ENCODE measurements around the gene PSMD12.
"Not testable (repeated sequence)": the region's sequence is repeated elsewhere in the genome, so short reads cannot be mapped to it uniquely, and the experiment has no call there.

The PSMD12 gene

DNA sequence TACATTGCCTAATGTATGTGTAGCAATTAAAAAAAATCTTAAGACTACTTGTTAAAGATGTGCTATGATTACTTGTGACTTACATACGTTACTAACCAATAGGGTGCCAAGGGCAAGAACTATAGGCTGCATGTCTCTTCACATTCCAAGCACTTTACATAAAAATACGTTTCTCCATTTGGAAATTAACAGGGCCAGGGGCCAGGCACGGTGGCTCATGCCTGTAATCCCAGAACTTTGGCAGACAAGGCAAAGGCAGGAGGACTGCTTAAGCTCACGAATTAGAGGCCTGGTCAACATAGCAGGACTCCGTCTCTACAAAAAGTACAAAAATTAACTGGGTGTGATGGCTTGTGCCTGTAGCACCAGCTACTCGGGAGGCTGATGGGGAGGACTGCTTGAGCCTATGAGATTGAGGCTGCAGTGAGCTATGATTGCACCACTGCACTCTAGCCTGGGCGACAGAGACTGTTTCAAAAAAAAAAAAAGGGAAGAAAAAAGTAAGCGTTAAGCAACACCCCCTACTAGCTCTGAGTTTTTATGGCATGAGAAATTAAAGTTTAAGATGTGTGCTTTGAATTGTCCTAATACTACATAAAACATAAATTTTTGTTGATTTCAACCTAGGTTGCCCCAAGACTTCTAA, 12.3 kb downstream of the PSMD12 start:
- DNase-seq (ENCODE audit: low read depth) = no peak

DNA sequence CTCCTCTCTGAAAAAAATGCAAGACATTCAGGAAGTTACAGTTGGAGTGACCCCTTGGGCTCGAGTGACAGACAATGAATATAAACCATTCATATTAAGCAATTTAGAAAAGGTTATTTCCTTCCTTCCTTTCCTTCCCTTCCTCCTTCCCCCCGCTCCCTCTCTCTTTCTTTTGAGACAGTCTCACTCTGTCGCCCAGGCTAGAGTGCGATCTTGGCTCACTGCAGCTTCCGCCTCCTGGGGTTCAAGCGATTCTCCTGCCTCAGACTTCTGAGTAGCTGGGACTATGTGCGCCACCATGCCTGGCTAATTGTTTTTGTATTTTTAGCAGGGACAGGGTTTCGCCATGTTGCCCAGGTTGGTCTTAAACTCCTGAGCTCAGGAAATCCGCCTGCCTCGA, 13.2 kb downstream of the PSMD12 start:
- DNase-seq (ENCODE audit: low read depth) = no peak

DNA sequence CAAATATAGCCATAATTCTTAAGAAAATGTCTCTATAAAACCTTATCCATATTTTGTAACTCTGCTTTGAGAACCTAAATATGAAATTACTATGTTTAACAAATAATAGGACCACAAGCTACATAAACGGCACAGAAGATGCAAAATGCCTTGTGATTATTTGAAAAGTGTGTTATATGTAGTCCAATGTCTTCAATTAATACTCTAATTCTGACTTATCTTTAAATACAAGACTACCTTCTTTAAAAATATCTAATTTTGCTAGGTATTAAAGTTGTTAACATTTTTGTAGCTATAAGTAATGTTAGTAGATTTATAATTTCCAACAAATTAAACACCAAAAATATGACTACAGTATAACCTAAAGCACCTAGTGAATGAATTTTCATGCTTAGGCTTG, 17.0 kb downstream of the PSMD12 start:
- no peak for DNase-seq (ENCODE audit: low read depth)

DNA sequence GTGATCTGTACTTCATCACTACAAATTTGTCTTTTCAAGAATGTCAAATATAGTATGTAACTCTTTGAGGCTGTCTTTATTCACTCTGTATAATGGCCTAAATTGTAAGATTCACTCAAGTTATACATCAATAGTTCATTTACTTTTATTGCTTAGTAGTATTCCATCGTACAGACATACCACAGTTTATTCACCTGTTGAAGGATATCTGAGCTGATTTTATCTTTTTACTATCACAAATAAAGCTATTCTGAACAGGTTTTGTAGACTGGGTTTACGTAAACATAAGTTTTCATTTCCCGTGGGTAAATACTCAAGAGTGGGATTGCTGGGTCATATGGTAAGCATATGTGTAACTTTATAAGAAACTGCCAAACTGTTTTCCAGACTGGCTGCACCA, 18.6 kb downstream of the PSMD12 start:
- no peak for DNase-seq (ENCODE audit: low read depth)

DNA sequence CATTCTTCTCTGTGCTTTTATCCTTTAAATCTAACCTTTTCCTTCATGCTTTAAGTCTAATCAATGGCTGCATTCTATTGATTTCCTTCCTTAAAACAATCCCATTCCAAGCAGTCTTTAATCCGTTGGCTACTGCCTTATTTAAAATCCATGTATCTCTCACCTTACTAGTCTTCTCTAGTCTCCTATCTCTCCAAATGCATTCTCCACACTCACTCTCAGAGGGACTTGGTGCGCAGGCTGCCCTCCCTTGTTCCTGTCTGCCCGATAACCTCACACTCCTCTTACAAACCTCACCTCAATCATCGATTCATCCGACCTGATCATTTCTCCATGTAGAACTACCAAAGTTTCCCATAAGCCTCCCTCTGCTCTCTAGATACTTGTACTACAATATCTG, 23.1 kb downstream of the PSMD12 start:
- DNase-seq (ENCODE audit: low read depth) = no peak

DNA sequence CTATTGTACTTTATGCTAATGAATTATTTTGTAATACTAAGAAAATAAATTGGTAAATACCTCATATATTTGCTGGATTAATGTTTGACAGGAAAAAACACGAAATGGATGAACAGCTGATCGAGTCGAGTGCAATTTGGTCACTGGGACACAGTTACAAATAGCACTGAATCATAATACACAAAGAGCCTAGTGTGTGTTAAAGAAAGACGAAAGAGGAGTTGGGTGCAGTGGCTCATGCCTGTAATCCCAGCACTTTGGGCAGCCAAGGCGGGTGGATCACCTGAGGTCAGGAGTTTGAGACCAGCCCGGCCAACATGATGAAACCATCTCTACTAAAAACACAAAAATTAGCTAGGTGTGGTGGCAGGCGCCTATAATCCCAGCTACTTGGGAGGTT, 28.0 kb downstream of the PSMD12 start:
- not testable (repeated sequence) for DNase-seq (ENCODE audit: low read depth)

DNA sequence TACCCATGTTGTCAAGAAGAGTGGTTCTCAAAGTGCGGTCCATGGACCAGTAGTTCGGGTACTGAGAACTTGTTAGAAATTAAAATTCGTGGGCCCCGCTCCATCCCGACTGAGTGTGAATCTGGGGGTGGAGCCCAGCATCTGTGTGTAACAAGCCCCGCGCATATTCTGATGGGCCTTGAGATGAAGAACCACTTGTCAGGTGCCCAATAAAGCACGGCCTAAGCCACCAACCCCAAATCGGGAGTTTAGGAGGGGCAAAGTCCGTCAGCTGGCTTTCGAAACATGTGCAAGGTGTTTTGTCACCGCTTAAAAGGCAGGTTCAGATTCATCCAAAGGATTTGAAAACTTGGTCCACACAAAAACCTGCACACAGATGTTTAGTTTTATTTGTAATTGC, 29.5 kb downstream of the PSMD12 start:
- DNase-seq (ENCODE audit: low read depth) = no peak

DNA sequence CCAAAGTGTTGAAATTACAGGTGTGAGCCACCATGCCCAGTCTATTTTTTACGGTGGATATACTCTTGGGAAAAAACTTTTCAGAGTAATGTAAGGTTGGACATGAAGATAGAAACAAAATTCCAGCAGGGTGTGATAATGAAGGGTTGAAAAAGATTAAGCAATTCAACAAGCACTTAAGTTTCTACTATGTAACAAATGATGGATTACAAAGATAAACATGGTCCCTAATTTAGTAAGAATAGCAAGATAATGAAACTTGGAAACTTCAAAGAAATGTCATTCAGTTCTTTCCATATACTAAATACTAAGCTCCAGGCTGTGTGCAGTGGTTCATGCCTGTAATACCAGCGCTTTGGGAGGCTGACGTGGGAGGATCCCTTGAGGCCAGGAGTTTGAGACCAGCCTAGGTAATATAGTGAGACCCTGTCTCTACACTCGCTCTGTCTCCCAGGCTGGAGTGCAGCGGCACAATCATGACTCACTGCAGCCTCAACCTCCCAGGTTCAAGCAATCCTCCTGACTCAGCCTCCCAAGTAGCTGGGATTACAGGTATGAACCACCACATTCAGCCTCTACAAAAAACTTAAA, 31.0 kb downstream of the PSMD12 start:
- DNase-seq (ENCODE audit: low read depth) = no peak

DNA sequence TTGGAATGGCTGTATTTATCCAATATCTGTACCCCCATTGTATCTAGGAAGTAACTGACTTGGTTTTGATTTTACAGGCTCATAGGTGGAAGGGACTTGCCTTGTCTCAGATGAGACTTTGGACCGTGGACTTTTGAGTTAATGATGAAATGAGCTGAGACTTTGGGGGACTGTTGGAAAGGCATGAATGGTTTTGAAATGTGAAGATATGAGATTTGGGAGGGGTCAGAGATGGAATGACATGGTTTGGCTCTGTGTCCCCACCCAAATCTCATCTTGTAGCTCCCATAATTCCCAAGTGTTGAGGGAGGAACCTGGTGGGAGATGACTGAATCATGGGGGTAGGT, 34.2 kb downstream of the PSMD12 start:
- not testable (repeated sequence) for DNase-seq (ENCODE audit: low read depth)

DNA sequence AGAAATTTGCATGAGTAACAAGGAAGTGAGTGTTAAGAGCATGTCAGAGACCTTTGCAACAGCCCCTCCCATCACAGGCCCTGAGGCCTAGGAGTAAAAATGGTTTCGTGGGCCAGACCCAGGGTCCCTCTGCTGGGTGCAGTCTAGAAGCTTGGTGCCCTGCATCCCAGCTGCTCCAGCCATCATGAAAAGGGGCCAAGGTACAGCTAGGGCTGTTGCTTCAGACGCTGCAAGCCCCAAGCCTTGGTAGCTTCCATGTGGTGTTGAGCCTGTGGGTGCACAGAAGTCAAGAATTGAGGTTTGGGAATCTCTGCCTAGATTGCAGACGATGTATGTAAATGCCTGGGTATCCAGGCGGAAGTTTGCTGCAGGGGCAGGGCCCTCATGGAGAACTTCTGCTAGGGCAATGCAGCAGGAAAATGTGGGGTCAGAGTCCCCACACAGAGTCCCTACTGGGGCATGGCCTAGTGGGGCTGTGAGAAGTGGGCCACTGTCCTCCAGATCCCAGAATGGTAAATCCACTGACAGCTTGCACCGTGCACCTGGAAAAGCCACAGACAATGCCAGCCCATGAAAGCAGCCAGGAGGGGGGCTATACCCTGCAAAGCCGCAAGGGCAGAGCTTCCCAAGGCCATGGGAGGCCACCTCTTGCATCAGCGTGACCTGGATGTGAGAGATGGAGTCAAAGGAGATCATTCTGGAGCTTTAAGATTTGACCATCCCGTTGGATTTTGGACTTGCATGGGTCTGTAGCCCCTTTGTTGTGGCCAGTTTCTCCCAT, 34.8 kb downstream of the PSMD12 start:
- DNase-seq (ENCODE audit: low read depth) = not testable (repeated sequence)

DNA sequence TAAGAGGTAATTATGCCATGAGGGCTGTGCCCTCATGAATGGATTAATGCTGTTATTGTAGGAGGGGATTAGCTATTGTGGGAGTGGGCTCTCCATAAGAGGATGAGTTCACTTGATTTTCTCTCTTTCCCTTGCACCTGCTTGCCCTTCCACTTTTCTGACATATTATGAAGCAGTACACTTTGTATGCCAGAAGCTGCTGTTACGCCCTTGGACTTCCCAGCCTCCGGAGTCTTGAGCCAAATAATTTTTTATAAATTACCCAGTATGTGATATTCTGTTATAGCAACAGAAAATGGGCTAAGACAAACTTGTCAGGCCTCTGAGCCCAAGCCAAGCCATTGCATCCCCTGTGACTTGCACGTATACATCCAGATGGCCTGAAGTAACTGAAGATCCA, 38.4 kb downstream of the PSMD12 start:
- DNase-seq (ENCODE audit: low read depth) = no peak

DNA sequence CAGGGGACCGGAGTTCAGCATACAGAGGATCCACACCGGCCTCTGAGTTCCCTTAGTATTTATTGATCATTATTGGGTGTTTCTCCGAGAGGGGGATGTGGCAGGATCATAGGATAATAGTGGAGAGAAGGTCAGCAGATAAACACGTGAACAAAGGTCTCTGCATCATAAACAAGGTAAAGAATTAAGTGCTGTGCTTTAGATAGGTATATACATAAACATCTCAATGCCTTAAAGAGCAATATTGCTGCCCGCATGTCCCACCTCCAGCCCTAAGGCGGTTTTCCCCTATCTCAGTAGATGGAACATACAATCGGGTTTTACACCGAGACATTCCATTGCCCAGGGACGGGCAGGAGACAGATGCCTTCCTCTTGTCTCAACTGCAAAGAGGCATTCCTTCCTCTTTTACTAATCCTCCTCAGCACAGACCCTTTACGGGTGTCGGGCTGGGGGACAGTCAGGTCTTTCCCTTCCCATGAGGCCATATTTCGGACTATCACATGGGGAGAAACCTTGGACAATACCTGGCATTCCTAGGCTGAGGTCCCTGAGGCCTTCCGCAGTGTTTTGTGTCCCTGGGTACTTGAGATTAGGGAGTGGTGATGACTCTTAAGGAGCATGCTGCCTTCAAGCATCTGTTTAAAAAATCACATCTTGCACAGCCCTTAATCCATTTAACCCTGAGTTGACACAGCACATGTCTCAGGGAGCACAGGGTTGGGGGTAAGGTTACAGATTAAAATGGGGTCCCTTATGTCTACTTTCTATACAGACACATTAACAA, 39.2 kb downstream of the PSMD12 start:
- DNase-seq (ENCODE audit: low read depth) = not testable (repeated sequence)

DNA sequence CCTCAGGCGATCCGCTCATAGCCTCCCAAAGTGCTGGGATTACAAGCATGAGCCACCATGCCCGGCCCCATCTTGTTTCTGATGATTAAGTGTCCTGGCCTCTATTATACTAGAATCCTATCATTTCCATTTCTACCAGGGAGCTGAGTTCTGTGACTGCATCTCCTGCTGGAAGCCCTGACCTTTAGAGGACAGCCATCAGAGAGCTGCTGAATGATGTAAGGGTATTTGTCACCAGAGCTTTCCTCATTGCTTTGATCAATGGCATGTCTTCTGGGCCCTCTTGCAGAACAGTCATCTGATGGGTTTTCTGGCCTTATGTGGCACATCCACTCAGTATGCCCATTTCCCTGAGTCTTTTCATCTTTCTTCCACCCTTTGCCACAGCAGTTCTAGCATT, 39.9 kb downstream of the PSMD12 start:
- no peak for DNase-seq (ENCODE audit: low read depth)

DNA sequence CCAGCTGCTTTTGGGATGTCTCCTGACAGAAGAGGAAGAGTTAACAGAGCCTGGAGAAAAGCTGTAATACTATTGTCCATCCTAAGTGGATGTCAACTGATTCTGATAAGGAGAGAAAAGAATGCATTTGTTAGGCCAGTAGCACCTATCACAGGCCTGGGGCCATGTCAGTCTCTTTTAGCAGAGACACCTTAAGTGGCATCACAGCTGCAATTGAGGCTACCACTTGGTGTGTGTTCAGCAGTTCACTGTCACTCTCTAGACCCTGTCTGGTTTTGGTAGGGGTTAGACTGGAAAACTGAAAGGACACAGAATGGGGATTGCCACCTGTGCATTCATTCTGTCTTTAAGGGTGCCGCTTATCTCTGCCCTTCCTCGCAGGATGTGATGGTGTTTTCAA, 42.0 kb downstream of the PSMD12 start:
- DNase-seq (ENCODE audit: low read depth) = no peak

DNA sequence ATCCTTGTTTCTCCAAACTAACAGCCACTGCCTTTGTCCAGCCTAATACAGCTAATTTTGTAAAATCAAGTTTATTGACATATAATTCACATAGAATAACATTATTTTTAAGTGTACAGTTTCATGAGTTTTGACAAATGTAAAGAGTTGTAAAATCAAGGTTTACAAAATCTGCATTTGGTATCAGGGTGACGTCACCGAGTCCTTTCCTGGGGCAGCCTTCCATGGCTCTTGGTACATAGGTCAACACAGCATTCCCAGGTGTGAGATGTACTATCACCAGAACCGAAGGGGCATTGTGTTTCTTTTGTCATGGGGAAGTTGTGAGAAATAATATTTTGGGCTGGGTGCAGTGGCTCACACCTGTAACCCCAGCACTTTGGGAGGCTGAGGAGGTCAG, 42.9 kb downstream of the PSMD12 start:
- DNase-seq (ENCODE audit: low read depth) = no peak

DNA sequence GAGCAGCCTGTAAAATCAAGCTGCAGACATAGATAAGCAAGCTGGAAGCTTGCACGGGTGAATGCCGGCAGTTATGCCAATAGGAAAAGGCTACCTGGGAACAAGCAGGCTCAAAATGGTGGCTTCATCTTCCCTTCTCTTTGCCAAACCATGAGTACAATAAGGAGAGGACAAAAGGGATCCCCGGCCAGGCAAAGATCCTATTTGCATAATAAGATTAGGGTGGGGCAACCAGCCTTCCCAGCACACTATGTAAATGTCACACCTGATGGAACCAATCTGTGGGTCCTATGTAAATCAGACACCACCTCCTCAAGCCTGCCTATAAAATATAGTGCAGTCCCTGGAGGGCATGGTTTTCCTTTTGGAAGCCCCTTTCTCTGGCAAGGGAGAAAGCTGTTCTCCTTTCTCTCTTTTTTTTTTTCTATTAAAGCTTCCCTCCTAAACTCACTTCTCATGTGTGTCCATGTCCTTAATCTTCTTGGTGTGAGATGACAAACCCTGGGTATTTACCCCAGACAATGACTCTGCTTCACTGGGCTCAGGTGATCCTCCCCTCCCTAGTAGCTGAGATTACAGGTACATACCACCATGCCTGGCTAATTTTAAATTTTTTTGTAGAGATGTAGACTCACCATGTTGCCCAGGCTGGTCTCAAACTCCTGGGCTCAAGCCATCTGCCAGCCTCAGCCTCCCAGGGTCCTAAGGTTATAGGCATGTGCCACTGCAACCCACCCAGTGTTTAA, 44.2 kb downstream of the PSMD12 start:
- no peak for DNase-seq (ENCODE audit: low read depth)

DNA sequence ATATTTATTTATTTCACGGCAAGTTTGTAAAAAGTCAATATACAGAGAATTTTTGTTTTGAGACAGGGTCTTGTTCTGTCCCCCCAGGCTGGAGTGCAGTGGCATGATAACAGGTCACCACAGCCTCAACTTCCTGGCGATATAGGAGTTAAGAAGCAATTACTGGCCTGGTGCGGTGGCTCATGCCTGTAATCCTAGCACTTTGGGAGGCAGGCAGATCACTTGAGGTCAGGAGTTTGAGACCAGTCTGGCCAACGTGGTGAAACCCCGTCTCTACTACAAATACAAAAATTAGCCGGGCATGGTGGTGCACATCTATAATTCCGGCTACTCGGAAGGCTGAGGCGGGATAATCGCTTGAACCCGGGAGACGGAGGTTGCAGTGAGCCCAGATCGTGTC, 44.9 kb downstream of the PSMD12 start:
- DNase-seq (ENCODE audit: low read depth) = not testable (repeated sequence)

DNA sequence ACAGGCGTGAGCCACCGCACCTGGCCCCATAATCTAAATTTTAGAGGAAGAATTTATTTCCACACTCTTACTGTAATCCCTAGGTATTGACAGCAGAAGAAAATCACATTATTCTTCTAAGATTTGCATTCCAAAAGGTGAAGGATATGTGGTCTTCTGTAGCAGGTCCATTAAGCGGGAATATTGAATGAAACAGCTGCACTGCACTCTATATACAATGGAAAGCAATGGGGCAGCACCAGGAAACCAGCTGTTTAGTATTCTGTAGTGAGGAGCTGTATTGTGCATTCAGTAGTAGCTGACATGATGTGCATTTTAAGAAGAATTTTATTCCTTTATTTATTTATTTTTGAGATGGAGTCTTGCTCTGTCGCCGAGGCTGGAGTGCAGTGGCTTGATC, 49.6 kb downstream of the PSMD12 start:
- no peak for DNase-seq (ENCODE audit: low read depth)

DNA sequence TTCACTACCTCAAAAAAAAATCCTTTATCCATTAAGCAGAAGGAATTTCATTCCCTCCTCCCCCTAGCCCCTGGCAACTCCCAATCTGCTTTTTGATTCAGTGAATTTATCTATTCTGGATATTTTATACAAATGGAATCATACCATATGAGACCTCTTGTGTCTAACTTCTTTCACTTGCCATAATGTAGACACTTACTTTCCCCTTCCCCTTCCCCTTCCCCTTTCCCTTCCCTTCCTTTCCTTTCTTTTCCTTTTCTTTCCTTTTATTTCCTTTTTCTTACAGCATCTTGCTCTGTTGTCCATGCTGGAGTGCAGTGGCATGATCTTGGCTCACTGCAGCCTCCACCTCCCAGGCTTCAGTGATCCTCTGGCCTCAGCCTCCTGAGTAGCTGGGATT, 50.5 kb downstream of the PSMD12 start:
- no peak for DNase-seq (ENCODE audit: low read depth)

DNA sequence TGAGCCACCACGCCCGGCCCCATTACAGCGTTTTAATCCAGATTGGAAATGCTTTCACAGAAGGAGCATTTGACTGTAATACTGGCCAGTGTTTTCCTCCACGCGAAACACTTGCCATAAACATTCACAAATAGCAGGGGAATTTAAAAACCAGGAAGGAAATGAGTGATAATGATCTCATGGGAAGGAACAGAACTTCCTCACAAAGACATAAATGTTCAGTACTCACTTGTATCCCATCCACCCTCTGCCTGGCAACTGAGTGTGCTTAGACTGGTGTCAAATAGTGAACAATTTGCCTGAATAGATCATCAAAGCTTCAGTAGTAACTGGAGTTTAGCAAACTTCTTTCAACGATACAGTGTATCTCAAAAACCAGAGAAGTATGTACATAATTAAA, 54.1 kb downstream of the PSMD12 start:
- DNase-seq (ENCODE audit: low read depth) = no peak

DNA sequence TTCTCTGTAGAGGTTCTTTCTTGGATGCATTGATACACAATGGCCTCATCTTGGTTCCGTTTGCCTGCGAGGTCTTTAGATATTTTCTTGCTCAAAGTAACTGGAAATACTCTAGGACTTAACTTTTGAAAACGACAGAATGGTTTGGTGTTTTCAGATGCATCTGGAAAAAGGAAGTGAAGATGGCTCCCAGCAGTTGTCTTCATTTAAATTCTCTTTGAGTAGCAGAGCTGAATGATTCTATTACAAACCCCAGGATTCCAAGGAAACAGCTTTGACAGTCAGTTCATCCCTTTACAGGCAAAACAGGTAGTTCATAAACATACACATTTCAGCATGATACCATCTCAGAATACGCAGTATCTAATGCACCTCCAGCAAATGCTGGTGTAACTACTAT, 54.8 kb downstream of the PSMD12 start:
- DNase-seq (ENCODE audit: low read depth) = no peak

DNA sequence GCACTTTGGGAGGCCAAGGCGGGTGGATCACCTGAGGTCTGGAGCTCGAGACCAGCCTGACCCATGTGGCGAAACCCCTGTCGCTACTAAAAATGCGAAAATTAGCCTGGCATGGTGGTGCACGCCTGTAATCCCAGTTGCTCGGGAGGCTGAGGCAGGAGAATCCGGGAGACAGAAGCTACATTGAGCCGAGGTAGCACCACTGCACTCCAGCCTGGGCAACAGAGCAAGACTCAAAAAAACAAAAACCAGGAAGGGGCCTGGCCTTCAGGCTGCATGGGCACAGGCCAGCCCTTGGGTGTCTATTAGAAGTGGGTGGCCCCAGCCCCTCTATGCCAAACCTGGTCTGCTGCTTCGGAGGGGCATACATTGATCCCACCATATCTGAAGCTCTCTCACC, 56.0 kb downstream of the PSMD12 start:
- no peak for DNase-seq (ENCODE audit: low read depth)

All from activated T-cell treated with anti-CD3 and anti-CD28 coated beads for 1 hour (primary cell).